ENCODE results near the gene RNF14. TPM values are rescaled to one million over a fixed set of nuclear protein-coding genes. Genes with fewer than 3 reads are reported as not detected.

The RNF14 gene
- total and polyA plus RNA-seq, 3 donors from 2014 or later, result 98.8 to 149 (median 101) TPM

- Histone ChIP-seq H3K27me3 (no peaks in the 10 kb centered on the region), H3K4me1 (no peaks in the 10 kb centered on the region), H3K36me3 (ENCODE audit: low read depth, missing control alignments) (no peaks in the 10 kb centered on the region), H3K9me3 (no peaks in the 10 kb centered on the region), H3K4me3 (no peak overlapping the region), H3K27ac (no peak overlapping the region)
- intact Hi-C loops (cut with DNase I; ENCODE audit: low total_unique reads), result no loop called here
- WGBS, 2 donors, result 87 to 94% methylated on average over 5 of the region's 5 CpGs
- no peak for DNase-seq
- TF ChIP-seq POLR2A (IDR thresholded peaks at IDR 0.05) (no peak), CTCF (IDR thresholded peaks at IDR 0.05) (no peak)
Measured at GRCh38 chr5:141931694-141932093, 37.2 kb upstream of the RNF14 start.

GRCh38 chr5:141933151-141933550, 35.8 kb upstream of the RNF14 start:
- WGBS, 2 donors, result 88 to 93% methylated on average over 7 of the region's 7 CpGs
- Histone ChIP-seq H3K27me3 (no peaks in the 10 kb centered on the region), H3K27ac (no peak overlapping the region), H3K9me3 (no peaks in the 10 kb centered on the region), H3K36me3 (ENCODE audit: low read depth, missing control alignments) (no peaks in the 10 kb centered on the region), H3K4me3 (no peak overlapping the region), H3K4me1 (no peaks in the 10 kb centered on the region)
- TF ChIP-seq POLR2A (IDR thresholded peaks at IDR 0.05) (no peak), CTCF (IDR thresholded peaks at IDR 0.05) (no peak)
- DNase-seq, result no peak
- intact Hi-C loops (cut with DNase I; ENCODE audit: low total_unique reads), result no loop called here

- 72 to 88% methylated on average over 11 of the region's 11 CpGs for WGBS, 2 donors
- no peak for DNase-seq
- Histone ChIP-seq H3K27ac (no peak overlapping the region), H3K4me1 (no peaks in the 10 kb centered on the region), H3K4me3 (no peak overlapping the region), H3K9me3 (no peaks in the 10 kb centered on the region), H3K36me3 (ENCODE audit: low read depth, missing control alignments) (no peaks in the 10 kb centered on the region), H3K27me3 (no peaks in the 10 kb centered on the region)
- intact Hi-C loops (cut with DNase I; ENCODE audit: low total_unique reads), result no loop called here
- TF ChIP-seq CTCF (IDR thresholded peaks at IDR 0.05) (no peak), POLR2A (IDR thresholded peaks at IDR 0.05) (no peak)
Measured at GRCh38 chr5:141934099-141934844, 34.6 kb upstream of the RNF14 start.

- Histone ChIP-seq H3K27ac (no peak overlapping the region), H3K27me3 (no peaks in the 10 kb centered on the region), H3K4me1 (no peaks in the 10 kb centered on the region), H3K36me3 (ENCODE audit: low read depth, missing control alignments) (no peaks in the 10 kb centered on the region), H3K4me3 (no peak overlapping the region), H3K9me3 (no peaks in the 10 kb centered on the region)
- WGBS, 2 donors, result 93 to 98% methylated on average over 4 of the region's 4 CpGs
- intact Hi-C loops (cut with DNase I; ENCODE audit: low total_unique reads), result no loop called here
- TF ChIP-seq POLR2A (IDR thresholded peaks at IDR 0.05), result no peak
- TF ChIP-seq CTCF (IDR thresholded peaks at IDR 0.05), result no peak
- DNase-seq, result no peak
Measured at GRCh38 chr5:141935538-141935937, 33.4 kb upstream of the RNF14 start.

- H3K27me3 ChIP-seq, result no peaks in the 10 kb centered on the region
- 52 to 62% methylated on average over 6 of the region's 6 CpGs for WGBS, 2 donors
- TF ChIP-seq CTCF (IDR thresholded peaks at IDR 0.05), result no peak
- no peak for TF ChIP-seq POLR2A (IDR thresholded peaks at IDR 0.05)
- no peak overlapping the region for H3K4me3 ChIP-seq
- H3K36me3 ChIP-seq (ENCODE audit: low read depth, missing control alignments), result no peaks in the 10 kb centered on the region
- no peak overlapping the region for H3K27ac ChIP-seq
- H3K9me3 ChIP-seq, result no peaks in the 10 kb centered on the region
- DNase-seq, result no peak
- H3K4me1 ChIP-seq, result no peaks in the 10 kb centered on the region
- intact Hi-C loops (cut with DNase I; ENCODE audit: low total_unique reads), result no loop called here
Measured at GRCh38 chr5:141940695-141941271, 28.1 kb upstream of the RNF14 start.
